Ishikawa (cell line): ENCODE measurements around the gene SSTR3.

ENCODE experiments used
- CEBPB ChIP-seq: IDR thresholded peaks from 2 replicates; pipeline ENCODE4 v1.6.1; 2012
- CREB1 ChIP-seq: IDR thresholded peaks from 2 replicates; pipeline ENCODE4 v1.6.1; 2012; ENCODE audit warnings: low read depth
- EGR1 ChIP-seq: IDR thresholded peaks from 2 replicates; pipeline ENCODE4 v1.6.1; 2012
- NFIC ChIP-seq: IDR thresholded peaks from 2 replicates; pipeline ENCODE4 v1.6.1; 2012
- RAD21 ChIP-seq: IDR thresholded peaks from 2 replicates; pipeline ENCODE4 v1.6.1; 2012; ENCODE audit warnings: low read depth
- REST ChIP-seq: IDR thresholded peaks from 2 replicates; pipeline ENCODE4 v1.6.1; 2012; ENCODE audit warnings: low read depth, mild to moderate bottlenecking
- TAF1 ChIP-seq: IDR thresholded peaks from 2 replicates; pipeline ENCODE4 v1.6.1; 2012; ENCODE audit warnings: low read depth, mild to moderate bottlenecking
- USF1 ChIP-seq: IDR thresholded peaks from 2 replicates; pipeline ENCODE4 v1.6.1; 2012
- YY1 ChIP-seq: IDR thresholded peaks from 2 replicates; pipeline ENCODE4 v1.6.1; 2012; ENCODE audit warnings: low read depth

- TF ChIP-seq USF1 = no peak
- no peak for TF ChIP-seq YY1
- no peak for TF ChIP-seq RAD21
- no peak for TF ChIP-seq EGR1
- TF ChIP-seq TAF1 = no peak
- TF ChIP-seq REST = no peak
- TF ChIP-seq NFIC = no peak
- no peak for TF ChIP-seq CEBPB
- TF ChIP-seq CREB1 = no peak
These were observed 37.3 kb downstream of the SSTR3 start for GRCh38 chr22:37174964-37175363.
